Measurements from ENCODE around the gene PPP4R3B.
A peak's percentile ranks its signal among the peaks of the same experiment; 100 is the strongest.

Gene PPP4R3B

DNA sequence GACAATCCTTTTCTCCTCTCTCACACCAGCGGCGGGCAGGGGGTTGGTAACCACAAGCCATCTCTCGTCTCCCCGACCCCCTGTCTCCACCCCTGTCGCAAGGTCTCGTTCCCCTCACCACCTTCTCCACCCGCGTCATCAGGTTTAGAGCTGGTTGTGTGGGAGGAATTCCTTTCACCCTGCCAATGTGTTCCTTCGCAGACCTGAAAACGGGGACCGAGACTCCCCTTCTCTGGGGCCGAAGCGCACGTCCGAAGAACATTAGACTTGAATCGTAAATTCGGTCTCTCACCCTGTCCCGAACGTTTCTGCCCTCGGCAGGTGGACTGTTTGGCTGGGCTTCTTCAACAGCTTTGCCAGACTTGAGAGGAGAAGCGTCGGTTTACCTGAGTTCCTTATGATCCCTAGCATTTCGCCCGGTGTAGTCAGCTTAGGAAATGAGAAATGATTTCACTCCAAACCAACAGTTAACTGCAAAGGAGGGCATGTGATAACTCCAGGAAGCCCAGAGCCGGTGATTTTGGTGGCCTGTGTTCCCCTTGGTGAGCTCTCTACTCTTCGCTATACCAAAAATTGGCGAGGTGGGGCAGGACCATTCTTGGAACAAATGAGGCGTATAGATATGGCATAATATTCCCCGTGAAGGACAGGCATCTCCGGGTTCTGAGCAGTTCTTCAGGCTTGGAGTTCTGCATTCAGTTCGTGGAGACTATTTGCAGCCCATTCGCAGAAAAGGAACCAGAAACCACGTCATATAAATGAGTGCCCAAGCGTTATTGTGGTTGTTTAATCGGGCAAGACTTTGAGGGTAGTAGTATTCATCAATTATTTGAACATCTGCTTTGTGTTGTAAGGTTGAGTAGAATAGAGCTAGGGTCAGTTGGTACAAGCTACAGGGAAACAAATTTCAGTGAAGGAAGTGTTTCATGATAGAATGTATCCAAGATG, 97.2 kb downstream of the PPP4R3B start:
- peak in 1 of 2 donors; percentile 7 for DNase-seq (ENCODE audit: low read depth in 2 of 2, low spot score in 1 of 2)

DNA sequence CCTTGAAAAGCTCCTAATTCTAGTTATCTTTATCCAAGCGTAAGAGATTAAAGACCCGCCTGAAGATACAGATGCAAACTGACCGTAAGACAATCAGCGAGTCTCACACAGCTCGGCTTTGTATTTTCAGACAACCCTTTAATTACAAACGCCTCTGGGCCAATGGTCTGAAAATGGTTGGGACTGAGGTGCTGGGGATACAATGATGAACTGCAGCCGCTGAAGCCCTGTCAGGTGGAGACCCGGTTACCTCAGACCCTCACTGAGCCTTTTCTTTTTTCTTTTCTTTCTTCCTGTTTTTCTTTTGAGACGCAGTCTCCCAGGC, 98.6 kb downstream of the PPP4R3B start:
- DNase-seq (ENCODE audit: low read depth in 2 of 2, low spot score in 1 of 2), result no peak

GRCh38 chr2:55511508-55512124, 105.8 kb downstream of the PPP4R3B start:
- no peak for DNase-seq (ENCODE audit: low read depth in 2 of 2, low spot score in 1 of 2)

DNA sequence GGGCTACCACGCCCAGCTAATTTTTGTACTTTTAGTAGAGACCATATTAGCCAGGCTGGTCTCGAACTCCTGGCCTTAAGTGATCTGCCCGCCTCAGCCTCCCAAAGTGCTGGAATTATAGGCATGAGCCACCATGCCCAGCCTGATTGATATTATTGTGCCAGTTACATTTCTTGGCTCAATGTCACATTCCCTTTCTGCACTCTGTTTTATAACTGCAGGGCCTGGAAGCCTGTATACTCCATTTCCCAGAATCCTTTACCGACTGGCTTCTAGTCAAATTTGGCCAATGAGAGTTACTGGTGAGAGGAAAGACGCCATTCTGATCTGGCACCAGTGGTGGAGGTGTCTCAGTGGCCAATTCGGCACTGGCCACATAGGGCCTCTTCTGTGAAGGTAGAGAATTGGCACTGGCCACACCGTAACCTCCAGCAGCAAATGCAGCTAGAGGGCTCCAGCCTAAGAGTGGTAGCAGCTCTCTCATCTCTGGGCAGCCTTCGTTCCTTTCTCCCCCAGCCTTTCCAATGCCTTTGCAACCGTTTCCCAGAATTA, 114.8 kb downstream of the PPP4R3B start:
- DNase-seq (ENCODE audit: low read depth in 2 of 2, low spot score in 1 of 2), result no peak

DNA sequence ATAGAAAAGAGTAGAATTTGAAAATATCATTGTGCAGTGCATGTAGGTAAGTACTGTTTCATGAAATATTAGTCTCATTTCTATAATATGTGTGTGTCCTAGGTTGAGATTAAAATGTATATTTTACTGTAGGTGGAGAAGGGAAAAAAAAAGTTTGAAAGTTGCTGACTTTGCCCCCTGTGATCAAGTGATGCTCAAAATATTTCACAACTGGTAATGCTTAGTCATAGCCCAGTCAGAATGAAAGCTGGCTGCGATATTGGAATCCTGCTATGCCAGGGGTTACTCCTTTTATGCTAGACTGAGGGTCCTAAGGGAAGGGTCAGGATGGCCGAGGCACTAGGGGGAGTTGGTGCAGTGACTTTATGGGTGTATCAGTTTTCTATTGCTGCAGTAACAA, 117.4 kb downstream of the PPP4R3B start:
- no peak for DNase-seq (ENCODE audit: low read depth in 2 of 2, low spot score in 1 of 2)

GRCh38 chr2:55498582-55498981, 118.8 kb downstream of the PPP4R3B start:
- no peak for DNase-seq (ENCODE audit: low read depth in 2 of 2, low spot score in 1 of 2)
